HL-60 (cell line): ENCODE measurements around the gene CDK5RAP1.

Experiments used
- GABPA ChIP-seq: IDR thresholded peaks from 2 replicates; pipeline ENCODE4 v1.6.1; 2012; ENCODE audit warnings: low read depth
- POLR2AphosphoS5 ChIP-seq: IDR thresholded peaks from 2 replicates; pipeline ENCODE4 v1.6.1; 2012; ENCODE audit warnings: low read depth
- SPI1 ChIP-seq: IDR thresholded peaks from 2 replicates; pipeline ENCODE4 v1.6.1; 2012; ENCODE audit warnings: low read depth, mild to moderate bottlenecking, borderline replicate concordance
- TF ChIP-seq, protein P1 (sequence below): IDR thresholded peaks from one replicate; pipeline ENCODE4 v1.5.1; 2011; ENCODE audit warnings: low read length, control low read depth, inconsistent platforms; ENCODE audit not compliant: insufficient read depth
- TF ChIP-seq, protein P2 (sequence below): IDR thresholded peaks from 2 replicates; pipeline ENCODE4 v1.6.1; 2012; ENCODE audit warnings: low read depth; ENCODE audit not compliant: insufficient replicate concordance

DNA sequence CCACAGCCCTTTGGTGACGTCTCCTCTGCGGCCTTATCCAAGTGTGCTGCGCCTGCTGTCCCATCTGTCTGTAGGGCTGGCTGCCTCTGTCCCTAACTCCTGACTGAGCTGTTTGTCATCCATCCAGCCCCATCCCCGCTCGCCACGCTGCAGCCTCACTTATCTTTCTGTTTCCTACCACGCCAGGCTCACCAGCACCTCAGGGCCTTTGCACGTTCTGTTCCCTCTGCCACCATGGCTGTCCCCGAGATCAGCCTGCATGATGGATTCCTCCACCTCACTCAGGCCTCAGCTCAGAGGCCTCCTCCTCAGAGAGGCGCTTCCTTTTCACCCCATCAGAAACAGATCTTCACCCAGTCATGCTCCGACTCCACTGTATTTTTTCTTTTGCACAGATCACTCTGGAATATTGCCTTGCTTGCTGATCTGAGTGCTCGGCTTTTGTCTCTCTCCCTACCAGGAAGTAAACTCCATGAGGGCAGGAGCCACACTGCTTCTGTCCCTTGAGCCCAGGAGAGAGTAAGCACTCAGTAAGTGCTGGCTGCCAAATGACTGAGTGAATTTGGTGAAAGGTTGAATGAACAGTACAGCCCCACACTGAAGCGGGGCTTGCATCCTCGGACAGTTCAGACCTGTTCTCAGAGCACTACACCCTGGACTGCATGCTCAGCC lies 83.8 kb downstream of the CDK5RAP1 start:
- TF ChIP-seq GABPA (no peak), SPI1 (no peak), POLR2AphosphoS5 (no peak)
- TF ChIP-seq, protein P1, sequence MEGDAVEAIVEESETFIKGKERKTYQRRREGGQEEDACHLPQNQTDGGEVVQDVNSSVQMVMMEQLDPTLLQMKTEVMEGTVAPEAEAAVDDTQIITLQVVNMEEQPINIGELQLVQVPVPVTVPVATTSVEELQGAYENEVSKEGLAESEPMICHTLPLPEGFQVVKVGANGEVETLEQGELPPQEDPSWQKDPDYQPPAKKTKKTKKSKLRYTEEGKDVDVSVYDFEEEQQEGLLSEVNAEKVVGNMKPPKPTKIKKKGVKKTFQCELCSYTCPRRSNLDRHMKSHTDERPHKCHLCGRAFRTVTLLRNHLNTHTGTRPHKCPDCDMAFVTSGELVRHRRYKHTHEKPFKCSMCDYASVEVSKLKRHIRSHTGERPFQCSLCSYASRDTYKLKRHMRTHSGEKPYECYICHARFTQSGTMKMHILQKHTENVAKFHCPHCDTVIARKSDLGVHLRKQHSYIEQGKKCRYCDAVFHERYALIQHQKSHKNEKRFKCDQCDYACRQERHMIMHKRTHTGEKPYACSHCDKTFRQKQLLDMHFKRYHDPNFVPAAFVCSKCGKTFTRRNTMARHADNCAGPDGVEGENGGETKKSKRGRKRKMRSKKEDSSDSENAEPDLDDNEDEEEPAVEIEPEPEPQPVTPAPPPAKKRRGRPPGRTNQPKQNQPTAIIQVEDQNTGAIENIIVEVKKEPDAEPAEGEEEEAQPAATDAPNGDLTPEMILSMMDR, result no peak
- TF ChIP-seq, protein P2, sequence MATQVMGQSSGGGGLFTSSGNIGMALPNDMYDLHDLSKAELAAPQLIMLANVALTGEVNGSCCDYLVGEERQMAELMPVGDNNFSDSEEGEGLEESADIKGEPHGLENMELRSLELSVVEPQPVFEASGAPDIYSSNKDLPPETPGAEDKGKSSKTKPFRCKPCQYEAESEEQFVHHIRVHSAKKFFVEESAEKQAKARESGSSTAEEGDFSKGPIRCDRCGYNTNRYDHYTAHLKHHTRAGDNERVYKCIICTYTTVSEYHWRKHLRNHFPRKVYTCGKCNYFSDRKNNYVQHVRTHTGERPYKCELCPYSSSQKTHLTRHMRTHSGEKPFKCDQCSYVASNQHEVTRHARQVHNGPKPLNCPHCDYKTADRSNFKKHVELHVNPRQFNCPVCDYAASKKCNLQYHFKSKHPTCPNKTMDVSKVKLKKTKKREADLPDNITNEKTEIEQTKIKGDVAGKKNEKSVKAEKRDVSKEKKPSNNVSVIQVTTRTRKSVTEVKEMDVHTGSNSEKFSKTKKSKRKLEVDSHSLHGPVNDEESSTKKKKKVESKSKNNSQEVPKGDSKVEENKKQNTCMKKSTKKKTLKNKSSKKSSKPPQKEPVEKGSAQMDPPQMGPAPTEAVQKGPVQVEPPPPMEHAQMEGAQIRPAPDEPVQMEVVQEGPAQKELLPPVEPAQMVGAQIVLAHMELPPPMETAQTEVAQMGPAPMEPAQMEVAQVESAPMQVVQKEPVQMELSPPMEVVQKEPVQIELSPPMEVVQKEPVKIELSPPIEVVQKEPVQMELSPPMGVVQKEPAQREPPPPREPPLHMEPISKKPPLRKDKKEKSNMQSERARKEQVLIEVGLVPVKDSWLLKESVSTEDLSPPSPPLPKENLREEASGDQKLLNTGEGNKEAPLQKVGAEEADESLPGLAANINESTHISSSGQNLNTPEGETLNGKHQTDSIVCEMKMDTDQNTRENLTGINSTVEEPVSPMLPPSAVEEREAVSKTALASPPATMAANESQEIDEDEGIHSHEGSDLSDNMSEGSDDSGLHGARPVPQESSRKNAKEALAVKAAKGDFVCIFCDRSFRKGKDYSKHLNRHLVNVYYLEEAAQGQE, result no peak
